Tibial nerve (tissue), 4 donors: ENCODE measurements around the gene NEAT1. TPM values are rescaled to one million over a fixed set of nuclear protein-coding genes. Genes with fewer than 3 reads are reported as not detected.
"Not testable (repeated sequence)": the region's sequence is repeated elsewhere in the genome, so short reads cannot be mapped to it uniquely, and the experiment has no call there.

ENCODE experiments used
- DNase-seq, 2 donors: peaks; one replicate each; pipeline ENCODE4 v3.0.0-alpha.2; 2019; ENCODE audit warnings: low spot score in 2 of 2
- H3K27ac ChIP-seq, 4 donors: fragments of 200-600 bp; sonication (generic) in 3 of 4; one replicate each; pipeline ENCODE4 v1.5.1; 2017 to 2019; ENCODE audit warnings: mild to moderate bottlenecking in 1 of 4
- H3K27me3 ChIP-seq, 2 donors: fragments of 200-600 bp; sonication (generic) in 1 of 2; one replicate each; pipeline versions ENCODE4 v1.5.1 to v1.6.0; 2017 to 2019
- H3K36me3 ChIP-seq, 3 donors: fragments of 200-600 bp; sonication (generic); one replicate each; pipeline ENCODE4 v1.5.1; 2018 to 2019
- H3K4me1 ChIP-seq, 4 donors: fragments of 200-600 bp; sonication (generic) in 3 of 4; one replicate each; pipeline ENCODE4 v1.5.1; 2017 to 2019
- H3K4me3 ChIP-seq, 4 donors: fragments of 200-600 bp; sonication (generic) in 3 of 4; one replicate each; pipeline ENCODE4 v1.5.1; 2017 to 2019; ENCODE audit warnings: mild to moderate bottlenecking in 1 of 4, moderate library complexity in 1 of 4
- H3K9me3 ChIP-seq, 4 donors: fragments of 200-600 bp; sonication (generic) in 3 of 4; one replicate each; pipeline ENCODE4 v1.5.1; 2017 to 2019
- EP300 ChIP-seq, 2 donors: sonication (generic); formaldehyde crosslinking; IDR thresholded peaks; one replicate each; pipeline ENCODE4 v1.6.1; 2017; ENCODE audit warnings: antibody characterized with exemption in 2 of 2, mild to moderate bottlenecking in 1 of 2
- POLR2A ChIP-seq, 2 donors: fragments of 450-650 bp; IDR thresholded peaks; one replicate each; pipeline ENCODE4 v1.6.1; 2017; ENCODE audit warnings: antibody characterized with exemption in 2 of 2, mild to moderate bottlenecking in 2 of 2, moderate library complexity in 2 of 2
- WGBS, 2 donors: methylation state at CpG; one replicate each; pipeline ENCODE4 v1.1.5; 2018; 5-methylcytosine and 5-hydroxymethylcytosine counted together
- total RNA-seq, 4 donors: library from RNA; depleted of rRNA; stranded (reverse); fragments of >200 nt; gene quantifications; one replicate each; pipeline ENCODE4 v1.1.0, GENCODE V29; 2016
- TF ChIP-seq, protein P1 (sequence below), 5 experiments: fragments of 200-600 bp in 3 of 5; fragments of 450-650 bp in 2 of 5; sonication (generic) in 3 of 5; IDR thresholded peaks; one replicate each; pipeline ENCODE4 v1.5.1; 2016 to 2019; ENCODE audit warnings: antibody characterized with exemption in 5 of 5, mild to moderate bottlenecking in 3 of 5, moderate library complexity in 2 of 5

NEAT1 gene
- total RNA-seq, 4 donors from 2014 or later, result 427 to 571 (median 461) TPM

DNA sequence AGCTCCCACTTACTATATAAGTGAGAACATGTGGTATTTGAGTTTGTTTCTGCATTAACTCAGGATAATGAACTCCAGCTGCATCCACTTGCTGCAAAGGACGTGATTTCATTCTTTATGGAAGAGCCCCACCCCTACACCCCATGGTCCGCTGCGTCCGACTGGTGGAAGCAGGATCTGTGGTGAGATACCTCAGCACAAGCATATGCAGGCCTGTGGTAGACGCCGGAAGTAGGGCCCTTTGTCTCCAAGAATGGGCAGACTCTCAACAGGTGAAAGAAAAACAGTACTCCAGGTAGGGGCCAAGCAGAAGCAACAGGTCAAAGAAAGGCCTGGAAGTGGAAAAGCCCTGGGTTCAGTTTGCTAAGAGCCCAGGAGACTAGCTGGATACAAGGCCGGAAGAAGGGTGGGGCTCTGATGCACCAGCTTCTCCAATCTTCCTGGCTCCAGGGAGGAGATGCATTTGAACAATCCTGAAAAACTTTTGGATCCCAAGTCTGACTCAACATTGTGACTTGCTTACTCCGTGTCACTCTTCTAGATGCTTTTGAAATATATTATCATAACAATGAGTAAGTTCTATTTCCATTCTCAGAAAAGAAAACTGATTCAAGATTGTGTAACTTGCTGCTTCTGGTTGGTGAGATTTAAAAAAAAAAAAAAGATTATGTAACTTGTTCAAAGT, 30.4 kb downstream of the NEAT1 start:
- Histone ChIP-seq H3K4me3 (no peak overlapping the region), H3K27ac (peak overlapping the region in 2 of 4 donors; percentile 85 to 91)
- peak in 1 of 2 donors; percentile 14 for DNase-seq

DNA sequence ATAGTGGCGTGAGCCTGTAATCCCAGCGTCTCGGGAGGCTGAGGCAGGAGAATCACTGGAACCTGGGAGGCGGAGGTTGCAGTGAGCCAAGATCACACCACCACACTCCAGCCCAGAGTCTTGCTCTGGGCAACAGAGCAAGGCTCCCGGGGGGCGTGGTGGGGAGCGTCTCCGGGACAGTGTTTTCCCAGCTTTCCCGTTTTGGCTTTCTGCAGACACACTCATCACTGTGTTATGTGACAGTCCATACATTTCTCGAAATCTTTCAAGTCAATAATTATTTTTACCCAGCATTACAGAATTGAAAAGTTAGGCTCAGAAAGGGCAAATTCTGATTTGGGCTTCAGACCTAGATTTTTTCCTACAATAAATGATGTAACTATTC, 31.7 kb downstream of the NEAT1 start:
- H3K27ac ChIP-seq, result peak overlapping the region; percentile 79 to 95 (median 90)
- peaks cover 0 to under 1% (median 0%) of the 10 kb centered on the region in 3 donors for H3K36me3 ChIP-seq
- DNase-seq, result no peak
- no peaks in the 10 kb centered on the region for H3K9me3 ChIP-seq
- TF ChIP-seq, protein P1, sequence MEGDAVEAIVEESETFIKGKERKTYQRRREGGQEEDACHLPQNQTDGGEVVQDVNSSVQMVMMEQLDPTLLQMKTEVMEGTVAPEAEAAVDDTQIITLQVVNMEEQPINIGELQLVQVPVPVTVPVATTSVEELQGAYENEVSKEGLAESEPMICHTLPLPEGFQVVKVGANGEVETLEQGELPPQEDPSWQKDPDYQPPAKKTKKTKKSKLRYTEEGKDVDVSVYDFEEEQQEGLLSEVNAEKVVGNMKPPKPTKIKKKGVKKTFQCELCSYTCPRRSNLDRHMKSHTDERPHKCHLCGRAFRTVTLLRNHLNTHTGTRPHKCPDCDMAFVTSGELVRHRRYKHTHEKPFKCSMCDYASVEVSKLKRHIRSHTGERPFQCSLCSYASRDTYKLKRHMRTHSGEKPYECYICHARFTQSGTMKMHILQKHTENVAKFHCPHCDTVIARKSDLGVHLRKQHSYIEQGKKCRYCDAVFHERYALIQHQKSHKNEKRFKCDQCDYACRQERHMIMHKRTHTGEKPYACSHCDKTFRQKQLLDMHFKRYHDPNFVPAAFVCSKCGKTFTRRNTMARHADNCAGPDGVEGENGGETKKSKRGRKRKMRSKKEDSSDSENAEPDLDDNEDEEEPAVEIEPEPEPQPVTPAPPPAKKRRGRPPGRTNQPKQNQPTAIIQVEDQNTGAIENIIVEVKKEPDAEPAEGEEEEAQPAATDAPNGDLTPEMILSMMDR (IDR thresholded peaks at IDR 0.05), result no peak
- TF ChIP-seq POLR2A (IDR thresholded peaks at IDR 0.05), result no peak
- peak overlapping the region; percentile 35 to 64 (median 53) for H3K4me3 ChIP-seq
- WGBS, 2 donors, result 43 to 44% methylated on average over 9 to 10 of the region's 10 CpGs
- peaks cover 0 to 40% (median 14%) of the 10 kb centered on the region in 4 donors for H3K4me1 ChIP-seq
- H3K27me3 ChIP-seq, result no peaks in the 10 kb centered on the region

More for the DNA sequence above, 30.4 kb downstream of the NEAT1 start:
- no peaks in the 10 kb centered on the region for H3K9me3 ChIP-seq
- TF ChIP-seq EP300 (IDR thresholded peaks at IDR 0.05) (no peak), POLR2A (IDR thresholded peaks at IDR 0.05) (no peak)
- TF ChIP-seq, protein P1 (IDR thresholded peaks at IDR 0.05), result no peak
- H3K4me1 ChIP-seq, result peaks cover 0 to 40% (median 14%) of the 10 kb centered on the region in 4 donors
- 64 to 68% methylated on average over 8 of the region's 8 CpGs for WGBS, 2 donors
- H3K27me3 ChIP-seq, result no peaks in the 10 kb centered on the region
- H3K36me3 ChIP-seq, result peaks cover 0 to 10% (median 0%) of the 10 kb centered on the region in 3 donors

DNA sequence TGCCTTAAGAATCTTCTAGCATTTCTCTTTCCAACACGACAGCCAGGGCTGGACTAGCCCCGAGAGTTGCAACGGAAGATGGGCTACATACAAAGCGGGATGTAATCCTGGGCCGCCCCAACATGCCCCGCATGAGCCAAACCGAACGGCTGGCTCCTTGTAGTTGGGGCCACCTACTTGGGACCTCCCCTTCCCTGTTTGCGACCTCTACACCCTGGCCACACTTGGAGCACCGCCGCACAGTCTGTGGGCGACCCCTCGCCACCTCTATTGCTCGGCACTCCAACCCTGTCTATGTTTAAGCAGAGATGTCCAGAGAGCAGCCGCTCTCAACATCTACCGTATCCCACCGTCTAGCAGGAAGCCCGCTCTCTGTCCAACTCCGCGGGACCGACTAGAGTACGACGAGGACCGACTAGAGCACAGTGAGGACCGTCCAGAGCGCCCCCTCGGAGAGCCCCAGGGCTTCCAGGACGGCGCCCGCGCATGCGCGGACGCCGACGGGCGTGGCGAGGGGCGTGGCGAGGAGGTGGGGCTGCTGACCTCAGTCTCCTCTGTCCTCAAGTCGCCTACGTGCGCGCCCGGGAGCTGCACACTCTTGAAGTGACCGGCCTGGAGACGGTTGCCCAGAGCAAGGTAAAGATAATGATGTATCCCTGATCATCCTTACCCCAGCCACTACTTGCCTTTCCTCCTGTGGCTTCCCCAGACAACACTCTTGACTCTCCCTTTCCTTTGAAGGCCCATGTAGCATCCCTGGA, 32.3 kb downstream of the NEAT1 start:
- TF ChIP-seq, protein P1 (IDR thresholded peaks at IDR 0.05), result peak in 2 of 5 experiments; percentile 12 to 48
- TF ChIP-seq POLR2A (IDR thresholded peaks at IDR 0.05) (peak; percentile 82 to 95), EP300 (IDR thresholded peaks at IDR 0.05) (peak; percentile 95 to 97)
- DNase-seq, result peak; percentile 88 to 89
- 2 to 4% methylated on average over 34 to 47 of the region's 47 CpGs for WGBS, 2 donors
- Histone ChIP-seq H3K4me3 (peak overlapping the region; percentile 35 to 64 (median 53)), H3K4me1 (peaks cover 0 to 40% (median 14%) of the 10 kb centered on the region in 4 donors), H3K9me3 (no peaks in the 10 kb centered on the region), H3K36me3 (no peaks in the 10 kb centered on the region), H3K27ac (peak overlapping the region; percentile 79 to 95 (median 90)), H3K27me3 (no peaks in the 10 kb centered on the region)

DNA sequence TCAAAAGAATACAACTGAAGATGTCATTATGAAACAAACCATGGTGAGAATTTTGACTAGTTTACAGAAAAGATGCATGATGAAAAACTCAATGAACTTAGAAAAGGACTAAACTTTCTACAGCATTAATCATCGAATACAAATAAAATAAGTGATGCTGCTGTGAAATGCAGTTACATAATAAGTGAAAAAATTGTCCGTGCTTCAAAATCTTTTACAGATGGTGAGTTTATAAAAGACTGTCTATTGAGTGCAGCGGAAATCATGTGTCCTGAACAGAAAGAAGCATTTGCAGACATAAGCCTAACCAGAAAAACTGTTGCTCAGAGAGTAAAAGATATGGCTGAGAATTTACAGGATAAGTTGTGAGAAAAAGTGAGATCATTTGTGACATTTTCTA, 33.8 kb downstream of the NEAT1 start:
- TF ChIP-seq EP300 (IDR thresholded peaks at IDR 0.05), result no peak
- no peak for TF ChIP-seq POLR2A (IDR thresholded peaks at IDR 0.05)
- TF ChIP-seq, protein P1 (IDR thresholded peaks at IDR 0.05), result no peak
- Histone ChIP-seq H3K27ac (peak overlapping the region in 1 of 4 donors; percentile 43), H3K27me3 (no peaks in the 10 kb centered on the region), H3K36me3 (no peaks in the 10 kb centered on the region), H3K9me3 (no peaks in the 10 kb centered on the region), H3K4me1 (peaks cover 0 to 40% (median 14%) of the 10 kb centered on the region in 4 donors), H3K4me3 (no peak overlapping the region)
- DNase-seq, result no peak
- 62 to 75% methylated on average over 3 of the region's 3 CpGs for WGBS, 2 donors

GRCh38 chr11:65459552-65459951, 37.0 kb downstream of the NEAT1 start:
- Histone ChIP-seq H3K36me3 (no peaks in the 10 kb centered on the region), H3K4me3 (no peak overlapping the region), H3K4me1 (peaks cover 0 to 17% (median 5%) of the 10 kb centered on the region in 4 donors), H3K9me3 (no peaks in the 10 kb centered on the region), H3K27ac (no peak overlapping the region), H3K27me3 (no peaks in the 10 kb centered on the region)
- TF ChIP-seq POLR2A (IDR thresholded peaks at IDR 0.05), result no peak
- no peak for TF ChIP-seq EP300 (IDR thresholded peaks at IDR 0.05)
- TF ChIP-seq, protein P1 (IDR thresholded peaks at IDR 0.05), result no peak
- WGBS, 2 donors, result 76 to 86% methylated on average over 7 of the region's 7 CpGs
- no peak for DNase-seq

- not testable (repeated sequence) for DNase-seq, H3K9me3 ChIP-seq, H3K4me3 ChIP-seq, H3K36me3 ChIP-seq, H3K27me3 ChIP-seq, H3K27ac ChIP-seq
- peaks cover 0 to 20% (median 2%) of the 10 kb centered on the region in 4 donors for H3K4me1 ChIP-seq
- whole genome bisulfite sequencing, 2 donors, result 92 to 93% methylated on average over 18 of the region's 18 CpGs
Measured at GRCh38 chr11:65465471-65465870, 42.9 kb downstream of the NEAT1 start.

DNA sequence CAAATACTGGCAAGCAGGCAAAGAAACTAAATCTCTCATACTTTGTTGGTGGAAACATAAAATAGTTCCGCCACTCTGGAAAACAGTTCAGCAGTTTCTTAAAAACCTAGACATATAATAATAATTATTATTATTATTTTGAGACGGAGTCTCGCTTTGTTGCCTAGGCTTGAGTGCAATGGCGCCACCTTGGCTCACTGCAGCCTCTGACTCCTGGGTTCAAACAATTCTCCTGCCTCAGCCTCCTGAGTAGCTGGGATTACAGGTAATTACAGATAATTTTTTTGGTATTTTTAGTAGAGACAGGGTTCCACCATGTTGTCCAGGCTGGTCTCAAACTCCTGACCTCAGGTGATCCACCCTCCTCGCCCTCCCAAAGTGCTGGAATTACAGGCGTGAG, 44.7 kb downstream of the NEAT1 start:
- H3K36me3 ChIP-seq, H3K27me3 ChIP-seq, H3K9me3 ChIP-seq, DNase-seq, H3K4me3 ChIP-seq, H3K27ac ChIP-seq: not testable (repeated sequence)
- peaks cover 0 to 36% (median 7%) of the 10 kb centered on the region in 4 donors for H3K4me1 ChIP-seq
- whole genome bisulfite sequencing, 2 donors, result 85 to 89% methylated on average over 6 of the region's 6 CpGs
